HepG2 (cell line): ENCODE measurements around the gene RNF114. TPM values are rescaled to one million over a fixed set of nuclear protein-coding genes. Genes with fewer than 3 reads are reported as not detected.

Source experiments
- ARNT ChIP-seq: fragments of 450-650 bp; IDR thresholded peaks from 2 replicates; pipeline ENCODE4 v1.6.1; 2017
- ELF3 ChIP-seq: IDR thresholded peaks from 2 replicates; pipeline ENCODE4 v1.6.1; 2016; ENCODE audit warnings: missing genetic modification reagents, missing compliant biosample characterization
- ETV5 ChIP-seq: IDR thresholded peaks from 2 replicates; pipeline ENCODE4 v1.6.1; 2018; ENCODE audit warnings: missing biosample characterization, missing genetic modification reagents, inconsistent platforms, borderline replicate concordance
- HDAC6 ChIP-seq: fragments of 200-600 bp; sonication (generic); IDR thresholded peaks from 2 replicates; pipeline ENCODE4 v1.7.0; 2017; ENCODE audit warnings: mild to moderate bottlenecking, antibody characterized with exemption, low read length, low read depth
- ISX ChIP-seq: sonication (generic); formaldehyde crosslinking; conservative IDR thresholded peaks from 2 replicates; pipeline ENCODE4 v1.5.0; 2020; ENCODE audit warnings: missing genetic modification reagents
- JUN ChIP-seq: sonication (generic); formaldehyde crosslinking; IDR thresholded peaks from 2 replicates; pipeline ENCODE4 v1.4.0; 2020; ENCODE audit warnings: mild to moderate bottlenecking, missing genetic modification reagents
- KDM1A ChIP-seq: IDR thresholded peaks from 2 replicates; pipeline ENCODE4 v1.6.1; 2016; ENCODE audit warnings: missing compliant biosample characterization
- KDM2A ChIP-seq: sonication (generic); formaldehyde crosslinking; IDR thresholded peaks from 2 replicates; pipeline ENCODE4 v1.4.0; 2020; ENCODE audit warnings: low read depth, missing genetic modification reagents, borderline replicate concordance
- KLF9 ChIP-seq: IDR thresholded peaks from 2 replicates; pipeline ENCODE4 v1.6.1; 2016; ENCODE audit warnings: low read depth
- NRL ChIP-seq: sonication (generic); formaldehyde crosslinking; IDR thresholded peaks from 2 replicates; pipeline ENCODE4 v1.5.0; 2020; ENCODE audit warnings: missing genetic modification reagents, mild to moderate bottlenecking, moderate library complexity, borderline replicate concordance
- PAX8 ChIP-seq: sonication (generic); formaldehyde crosslinking; IDR thresholded peaks from 2 replicates; pipeline ENCODE4 v1.8.0; 2022; ENCODE audit warnings: mild to moderate bottlenecking, missing genetic modification reagents, borderline replicate concordance
- RFXANK ChIP-seq: IDR thresholded peaks from 2 replicates; pipeline ENCODE4 v1.6.1; 2016
- SALL1 ChIP-seq: sonication (generic); formaldehyde crosslinking; IDR thresholded peaks from 2 replicates; pipeline ENCODE4 v1.8.0; 2022; ENCODE audit warnings: mild to moderate bottlenecking, missing genetic modification reagents
- SRSF4 ChIP-seq: fragments of 200-400 bp; formaldehyde crosslinking; IDR thresholded peaks from one replicate; pipeline ENCODE4 v1.6.1; 2018; ENCODE audit warnings: mild to moderate bottlenecking, low read depth, low read length, moderate library complexity; ENCODE audit not compliant: poor library complexity, severe bottlenecking
- SRSF9 ChIP-seq: fragments of 200-400 bp; formaldehyde crosslinking; IDR thresholded peaks from 2 replicates; pipeline ENCODE4 v1.6.1; 2018; ENCODE audit warnings: borderline replicate concordance, mild to moderate bottlenecking, low read depth, low read length; ENCODE audit not compliant: insufficient read depth, poor library complexity, severe bottlenecking
- ZMYM3 ChIP-seq: sonication (generic); formaldehyde crosslinking; IDR thresholded peaks from 2 replicates; pipeline ENCODE4 v1.5.1; 2020; ENCODE audit warnings: mild to moderate bottlenecking, missing genetic modification reagents
- ZNF10 ChIP-seq: sonication (generic); formaldehyde crosslinking; IDR thresholded peaks from 2 replicates; pipeline ENCODE4 v1.4.0; 2020; ENCODE audit warnings: mild to moderate bottlenecking, low read depth, missing genetic modification reagents, borderline replicate concordance
- ZNF17 ChIP-seq: sonication (generic); formaldehyde crosslinking; IDR thresholded peaks from 2 replicates; pipeline ENCODE4 v1.5.0; 2020; ENCODE audit warnings: mild to moderate bottlenecking, missing genetic modification reagents
- ZNF24 ChIP-seq: fragments of 450-650 bp; IDR thresholded peaks from 2 replicates; pipeline ENCODE4 v1.6.1; 2017; ENCODE audit warnings: antibody characterized with exemption, mild to moderate bottlenecking
- ZNF33A ChIP-seq: sonication (generic); formaldehyde crosslinking; IDR thresholded peaks from 2 replicates; pipeline ENCODE4 v1.5.1; 2020; ENCODE audit warnings: missing genetic modification reagents, mild to moderate bottlenecking, moderate library complexity, borderline replicate concordance
- ZNF367 ChIP-seq: sonication (generic); formaldehyde crosslinking; IDR thresholded peaks from 2 replicates; pipeline ENCODE4 v1.4.0; 2020; ENCODE audit warnings: missing genetic modification reagents, borderline replicate concordance
- ZNF501 ChIP-seq: sonication (generic); formaldehyde crosslinking; IDR thresholded peaks from 2 replicates; pipeline ENCODE4 v1.5.1; 2020; ENCODE audit warnings: mild to moderate bottlenecking, moderate library complexity, missing genetic modification reagents
- ZNF569 ChIP-seq: sonication (generic); formaldehyde crosslinking; IDR thresholded peaks from 2 replicates; pipeline ENCODE4 v1.5.0; 2020; ENCODE audit warnings: mild to moderate bottlenecking, missing genetic modification reagents, moderate library complexity, borderline replicate concordance
- polyA plus RNA-seq, 8 experiments: library from polyadenylated mRNA; depleted of rRNA in 3 of 8; stranded (reverse) in 7 of 8; unstranded in 1 of 8; fragments of >200 nt; fragmentation: Illumina TruSeq in 4 of 8; extraction: Trizol in 4 of 8; gene quantifications; 2 replicates each; pipeline versions ENCODE4 v1.2.1 to v1.2.3, GENCODE V29; 2011 to 2016; ENCODE audit warnings: low read depth in 4 of 8, missing spikeins in 1 of 8, mixed read lengths in 1 of 8; ENCODE audit not compliant: insufficient read depth in 1 of 8
- total RNA-seq, 5 experiments: library from RNA; depleted of rRNA; stranded (reverse); fragments of >200 nt; fragmentation: Illumina TruSeq; extraction: Trizol; gene quantifications; 2 replicates each; pipeline ENCODE4 v1.2.3, GENCODE V29; 2016; ENCODE audit warnings: low read depth in 1 of 5
- TF ChIP-seq, protein P1 (sequence below): sonication (generic); formaldehyde crosslinking; IDR thresholded peaks from 2 replicates; pipeline ENCODE4 v1.4.0; 2020; ENCODE audit warnings: missing genetic modification reagents
- TF ChIP-seq, protein P2 (sequence below): sonication (generic); formaldehyde crosslinking; IDR thresholded peaks from 2 replicates; pipeline ENCODE4 v1.5.1; 2020; ENCODE audit warnings: missing genetic modification reagents, mild to moderate bottlenecking, borderline replicate concordance
- TF ChIP-seq, protein P3 (sequence below): sonication (generic); formaldehyde crosslinking; IDR thresholded peaks from 2 replicates; pipeline ENCODE4 v1.4.0; 2020; ENCODE audit warnings: missing genetic modification reagents

Gene RNF114
- total and polyA plus RNA-seq, 2 of the 13 experiments (the other 11 are each of a cell fraction or from before 2014, with no cell fraction given): 119 to 126 TPM

- TF ChIP-seq, protein P1, sequence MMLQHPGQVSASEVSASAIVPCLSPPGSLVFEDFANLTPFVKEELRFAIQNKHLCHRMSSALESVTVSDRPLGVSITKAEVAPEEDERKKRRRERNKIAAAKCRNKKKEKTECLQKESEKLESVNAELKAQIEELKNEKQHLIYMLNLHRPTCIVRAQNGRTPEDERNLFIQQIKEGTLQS (CRISPR knock-in tag): peak; percentile 85; the same call in 1 of the 2 replicates
- no peak; the same call in 1 of the 2 replicates for TF ChIP-seq ZNF569 (CRISPR knock-in tag)
- no peak for TF ChIP-seq SRSF9
- peak; percentile 93; the same call in 1 of the 2 replicates for TF ChIP-seq KLF9
- peak; percentile 100 for TF ChIP-seq ZMYM3 (CRISPR knock-in tag)
- no peak; the same call in none of the 2 replicates for TF ChIP-seq ETV5 (CRISPR knock-in tag)
- TF ChIP-seq, protein P2, sequence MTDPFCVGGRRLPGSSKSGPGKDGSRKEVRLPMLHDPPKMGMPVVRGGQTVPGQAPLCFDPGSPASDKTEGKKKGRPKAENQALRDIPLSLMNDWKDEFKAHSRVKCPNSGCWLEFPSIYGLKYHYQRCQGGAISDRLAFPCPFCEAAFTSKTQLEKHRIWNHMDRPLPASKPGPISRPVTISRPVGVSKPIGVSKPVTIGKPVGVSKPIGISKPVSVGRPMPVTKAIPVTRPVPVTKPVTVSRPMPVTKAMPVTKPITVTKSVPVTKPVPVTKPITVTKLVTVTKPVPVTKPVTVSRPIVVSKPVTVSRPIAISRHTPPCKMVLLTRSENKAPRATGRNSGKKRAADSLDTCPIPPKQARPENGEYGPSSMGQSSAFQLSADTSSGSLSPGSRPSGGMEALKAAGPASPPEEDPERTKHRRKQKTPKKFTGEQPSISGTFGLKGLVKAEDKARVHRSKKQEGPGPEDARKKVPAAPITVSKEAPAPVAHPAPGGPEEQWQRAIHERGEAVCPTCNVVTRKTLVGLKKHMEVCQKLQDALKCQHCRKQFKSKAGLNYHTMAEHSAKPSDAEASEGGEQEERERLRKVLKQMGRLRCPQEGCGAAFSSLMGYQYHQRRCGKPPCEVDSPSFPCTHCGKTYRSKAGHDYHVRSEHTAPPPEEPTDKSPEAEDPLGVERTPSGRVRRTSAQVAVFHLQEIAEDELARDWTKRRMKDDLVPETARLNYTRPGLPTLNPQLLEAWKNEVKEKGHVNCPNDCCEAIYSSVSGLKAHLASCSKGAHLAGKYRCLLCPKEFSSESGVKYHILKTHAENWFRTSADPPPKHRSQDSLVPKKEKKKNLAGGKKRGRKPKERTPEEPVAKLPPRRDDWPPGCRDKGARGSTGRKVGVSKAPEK (CRISPR knock-in tag): no peak
- TF ChIP-seq NRL (CRISPR knock-in tag): peak; percentile 77; the same call in 1 of the 2 replicates
- TF ChIP-seq ELF3: peak; percentile 78
- TF ChIP-seq, protein P3, sequence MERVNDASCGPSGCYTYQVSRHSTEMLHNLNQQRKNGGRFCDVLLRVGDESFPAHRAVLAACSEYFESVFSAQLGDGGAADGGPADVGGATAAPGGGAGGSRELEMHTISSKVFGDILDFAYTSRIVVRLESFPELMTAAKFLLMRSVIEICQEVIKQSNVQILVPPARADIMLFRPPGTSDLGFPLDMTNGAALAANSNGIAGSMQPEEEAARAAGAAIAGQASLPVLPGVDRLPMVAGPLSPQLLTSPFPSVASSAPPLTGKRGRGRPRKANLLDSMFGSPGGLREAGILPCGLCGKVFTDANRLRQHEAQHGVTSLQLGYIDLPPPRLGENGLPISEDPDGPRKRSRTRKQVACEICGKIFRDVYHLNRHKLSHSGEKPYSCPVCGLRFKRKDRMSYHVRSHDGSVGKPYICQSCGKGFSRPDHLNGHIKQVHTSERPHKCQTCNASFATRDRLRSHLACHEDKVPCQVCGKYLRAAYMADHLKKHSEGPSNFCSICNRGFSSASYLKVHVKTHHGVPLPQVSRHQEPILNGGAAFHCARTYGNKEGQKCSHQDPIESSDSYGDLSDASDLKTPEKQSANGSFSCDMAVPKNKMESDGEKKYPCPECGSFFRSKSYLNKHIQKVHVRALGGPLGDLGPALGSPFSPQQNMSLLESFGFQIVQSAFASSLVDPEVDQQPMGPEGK (CRISPR knock-in tag): peak; percentile 69
- TF ChIP-seq RFXANK (CRISPR knock-in tag): no peak; the same call in 1 of the 2 replicates
- 0 out of 2 replicates have a peak, but pooled peaks have one; percentile 75 for TF ChIP-seq ZNF10 (CRISPR knock-in tag)
- TF ChIP-seq ARNT: no peak
- TF ChIP-seq HDAC6: no peak
- TF ChIP-seq ZNF367 (CRISPR knock-in tag): no peak
- no peak for TF ChIP-seq ZNF17
- TF ChIP-seq SRSF4: no peak
- TF ChIP-seq SALL1 (CRISPR knock-in tag): peak; percentile 94
- no peak; the same call in 1 of the 2 replicates for TF ChIP-seq PAX8 (CRISPR knock-in tag)
- peak; percentile 99 for TF ChIP-seq KDM1A (CRISPR knock-in tag)
- peak; percentile 99 for TF ChIP-seq ZNF501 (CRISPR knock-in tag)
- peak; percentile 77 for TF ChIP-seq JUN (CRISPR knock-in tag)
- peak; percentile 91 for TF ChIP-seq KDM2A (CRISPR knock-in tag)
- no peak for TF ChIP-seq ZNF24
- TF ChIP-seq ZNF33A (CRISPR knock-in tag): no peak
- TF ChIP-seq ISX (CRISPR knock-in tag): no peak
Observed at GRCh38 chr20:49915380-49916145, 20.6 kb upstream of the RNF114 start, which contains the start of gene SPATA2 (continued).
